ENCODE data around the gene ACADSB. TPM values are rescaled to one million over a fixed set of nuclear protein-coding genes. Genes with fewer than 3 reads are reported as not detected.

The ACADSB gene
- polyA plus RNA-seq, 1 of the 3 experiments (the other 2 are of a cell fraction): 5.9 TPM

- Histone ChIP-seq H3K9me3 (no peaks in the 10 kb centered on the region), H4K20me1 (ENCODE audit: insufficient read depth) (no peaks in the 10 kb centered on the region), H3K4me1 (ENCODE audit: control insufficient read depth in 1 of 2, insufficient read depth in 2 of 2, low read depth in 1 of 2, low read length in 1 of 2) (peaks cover 4 to 6% of the 10 kb centered on the region in 2 experiments; a peak in 2 of 4 replicates), H3F3A (replicated peaks; ENCODE audit: insufficient read depth) (peaks cover 10% of the 10 kb centered on the region), H3K79me2 (ENCODE audit: insufficient read depth) (no peaks in the 10 kb centered on the region), H2AFZ (ENCODE audit: low read depth) (peak within 1 kb of the TSS; percentile 94), H3K36me3 (replicated peaks in 1 of 2; ENCODE audit: control insufficient read depth in 1 of 2, insufficient read depth in 2 of 2, low read length in 1 of 2) (peaks cover 4 to 11% of the 10 kb centered on the region in 2 experiments), H3K27me3 (ENCODE audit: insufficient read depth) (no peaks in the 10 kb centered on the region), H3K27ac (ENCODE audit: low read depth in 2 of 2, low read length in 1 of 2) (peak within 1 kb of the TSS; percentile 86 to 97), H3K9ac (peak within 1 kb of the TSS; percentile 91), H3K4me3 (ENCODE audit: low read depth in 2 of 2, low read length in 1 of 2) (peak within 1 kb of the TSS; percentile 76 to 87), H3K9me2 (no peaks in the 10 kb centered on the region), H3K4me2 (peak within 1 kb of the TSS; percentile 88)
- DNase-seq: peak; percentile 97
- TF ChIP-seq GATA2 (CRISPR knock-in tag; IDR thresholded peaks at IDR 0.05): 0 out of 2 replicates have a peak, but pooled peaks have one; percentile 27
- TF ChIP-seq POLR2AphosphoS5 (IDR thresholded peaks at IDR 0.05; ENCODE audit: low read depth, low read length): peak; percentile 76
- TF ChIP-seq, protein P1, sequence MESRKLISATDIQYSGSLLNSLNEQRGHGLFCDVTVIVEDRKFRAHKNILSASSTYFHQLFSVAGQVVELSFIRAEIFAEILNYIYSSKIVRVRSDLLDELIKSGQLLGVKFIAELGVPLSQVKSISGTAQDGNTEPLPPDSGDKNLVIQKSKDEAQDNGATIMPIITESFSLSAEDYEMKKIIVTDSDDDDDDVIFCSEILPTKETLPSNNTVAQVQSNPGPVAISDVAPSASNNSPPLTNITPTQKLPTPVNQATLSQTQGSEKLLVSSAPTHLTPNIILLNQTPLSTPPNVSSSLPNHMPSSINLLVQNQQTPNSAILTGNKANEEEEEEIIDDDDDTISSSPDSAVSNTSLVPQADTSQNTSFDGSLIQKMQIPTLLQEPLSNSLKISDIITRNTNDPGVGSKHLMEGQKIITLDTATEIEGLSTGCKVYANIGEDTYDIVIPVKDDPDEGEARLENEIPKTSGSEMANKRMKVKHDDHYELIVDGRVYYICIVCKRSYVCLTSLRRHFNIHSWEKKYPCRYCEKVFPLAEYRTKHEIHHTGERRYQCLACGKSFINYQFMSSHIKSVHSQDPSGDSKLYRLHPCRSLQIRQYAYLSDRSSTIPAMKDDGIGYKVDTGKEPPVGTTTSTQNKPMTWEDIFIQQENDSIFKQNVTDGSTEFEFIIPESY (IDR thresholded peaks at IDR 0.05; ENCODE audit: borderline replicate concordance, low read depth): peak; percentile 77; the same call in 1 of the 2 replicates
- TF ChIP-seq REST (IDR thresholded peaks at IDR 0.05; ENCODE audit: low read depth, low read length): 0 out of 2 replicates have a peak, but pooled peaks have one; percentile 33
- peak; percentile 73 for TF ChIP-seq CTCF (IDR thresholded peaks at IDR 0.05)
- peak; percentile 22; the same call in 1 of the 2 replicates for TF ChIP-seq SMC3 (IDR thresholded peaks at IDR 0.05; ENCODE audit: low read depth, low read length)
- TF ChIP-seq EP300 (IDR thresholded peaks at IDR 0.05; ENCODE audit: borderline replicate concordance in 1 of 2, low read depth in 1 of 2, low read length in 1 of 2): no peak
- no peak for TF ChIP-seq ELF1 (IDR thresholded peaks at IDR 0.05)
- peak; percentile 87 for TF ChIP-seq NRF1 (IDR thresholded peaks at IDR 0.05; ENCODE audit: low read depth, low read length)
- peak; percentile 26 for TF ChIP-seq RAD21 (IDR thresholded peaks at IDR 0.05; ENCODE audit: low read length)
- TF ChIP-seq SIN3A (IDR thresholded peaks at IDR 0.05; ENCODE audit: borderline replicate concordance, low read depth, low read length): peak; percentile 46; the same call in 1 of the 2 replicates
- no peak for TF ChIP-seq JUND (IDR thresholded peaks at IDR 0.05)
- TF ChIP-seq MXI1 (IDR thresholded peaks at IDR 0.05; ENCODE audit: low read depth, low read length): peak; percentile 70
- TF ChIP-seq TAF1 (IDR thresholded peaks at IDR 0.05; ENCODE audit: borderline replicate concordance, low read depth, low read length): peak; percentile 70
- 0 out of 2 replicates have a peak, but pooled peaks have one; percentile 44 for TF ChIP-seq RCOR1 (IDR thresholded peaks at IDR 0.05; ENCODE audit: low read length)
- TF ChIP-seq MAX (IDR thresholded peaks at IDR 0.05; ENCODE audit: low read depth): peak; percentile 72
- TF ChIP-seq, protein P2, sequence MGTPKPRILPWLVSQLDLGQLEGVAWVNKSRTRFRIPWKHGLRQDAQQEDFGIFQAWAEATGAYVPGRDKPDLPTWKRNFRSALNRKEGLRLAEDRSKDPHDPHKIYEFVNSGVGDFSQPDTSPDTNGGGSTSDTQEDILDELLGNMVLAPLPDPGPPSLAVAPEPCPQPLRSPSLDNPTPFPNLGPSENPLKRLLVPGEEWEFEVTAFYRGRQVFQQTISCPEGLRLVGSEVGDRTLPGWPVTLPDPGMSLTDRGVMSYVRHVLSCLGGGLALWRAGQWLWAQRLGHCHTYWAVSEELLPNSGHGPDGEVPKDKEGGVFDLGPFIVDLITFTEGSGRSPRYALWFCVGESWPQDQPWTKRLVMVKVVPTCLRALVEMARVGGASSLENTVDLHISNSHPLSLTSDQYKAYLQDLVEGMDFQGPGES (IDR thresholded peaks at IDR 0.05; ENCODE audit: low read depth, low read length): no peak
- WGBS (ENCODE audit: low lambda C conversion rate): 1% methylated on average over 15 of the region's 73 CpGs
- CTCF ChIA-PET: interaction anchor here (0.6 to 3.5 kb wide), 19 partner anchors 9 to 331 kb away, joined by 3 to 18 read pairs (median 5); partner anchors contain the start of genes ACADSB, C10orf88 and IKZF5
- POLR2A ChIA-PET: interaction anchor here (1.0 to 1.5 kb wide), 2 partner anchors 26 to 28 kb away, joined by 3 read pairs; partner anchors contain the start of genes C10orf88 and IKZF5
These were observed 28.4 kb upstream of the ACADSB start, which contains the start of gene PSTK for GRCh38 chr10:122980209-122981065. Gene PSTK (plus strand): TSS chr10:122980401. CDS start chr10:122980480, 79 bp downstream.

Data from SK-N-SH (cell line).